ENCODE data around the gene GNB1L.

GRCh38 chr22:19880786-19881569 lies 26.3 kb upstream of the GNB1L start:
- TF ChIP-seq, protein P1, sequence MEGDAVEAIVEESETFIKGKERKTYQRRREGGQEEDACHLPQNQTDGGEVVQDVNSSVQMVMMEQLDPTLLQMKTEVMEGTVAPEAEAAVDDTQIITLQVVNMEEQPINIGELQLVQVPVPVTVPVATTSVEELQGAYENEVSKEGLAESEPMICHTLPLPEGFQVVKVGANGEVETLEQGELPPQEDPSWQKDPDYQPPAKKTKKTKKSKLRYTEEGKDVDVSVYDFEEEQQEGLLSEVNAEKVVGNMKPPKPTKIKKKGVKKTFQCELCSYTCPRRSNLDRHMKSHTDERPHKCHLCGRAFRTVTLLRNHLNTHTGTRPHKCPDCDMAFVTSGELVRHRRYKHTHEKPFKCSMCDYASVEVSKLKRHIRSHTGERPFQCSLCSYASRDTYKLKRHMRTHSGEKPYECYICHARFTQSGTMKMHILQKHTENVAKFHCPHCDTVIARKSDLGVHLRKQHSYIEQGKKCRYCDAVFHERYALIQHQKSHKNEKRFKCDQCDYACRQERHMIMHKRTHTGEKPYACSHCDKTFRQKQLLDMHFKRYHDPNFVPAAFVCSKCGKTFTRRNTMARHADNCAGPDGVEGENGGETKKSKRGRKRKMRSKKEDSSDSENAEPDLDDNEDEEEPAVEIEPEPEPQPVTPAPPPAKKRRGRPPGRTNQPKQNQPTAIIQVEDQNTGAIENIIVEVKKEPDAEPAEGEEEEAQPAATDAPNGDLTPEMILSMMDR (IDR thresholded peaks at IDR 0.05) = no peak
- TF ChIP-seq EZH2 (IDR thresholded peaks at IDR 0.05; ENCODE audit: borderline replicate concordance, insufficient read depth, low read depth, low read length, poor library complexity, severe bottlenecking) = no peak

All from B cell (primary cell).